Fibroblast of skin of left biceps (primary cell): ENCODE data around the gene ITGBL1.
A peak's percentile ranks its signal among the peaks of the same experiment; 100 is the strongest.

Experiments used
- DNase-seq, 2 experiments: peaks; one replicate each; pipeline ENCODE4 v3.0.0-alpha.2; 2013; ENCODE audit warnings: low read depth in 2 of 2

The ITGBL1 gene

GRCh38 chr13:101626925-101627555, 174.6 kb downstream of the ITGBL1 start:
- DNase-seq, result no peak

DNA sequence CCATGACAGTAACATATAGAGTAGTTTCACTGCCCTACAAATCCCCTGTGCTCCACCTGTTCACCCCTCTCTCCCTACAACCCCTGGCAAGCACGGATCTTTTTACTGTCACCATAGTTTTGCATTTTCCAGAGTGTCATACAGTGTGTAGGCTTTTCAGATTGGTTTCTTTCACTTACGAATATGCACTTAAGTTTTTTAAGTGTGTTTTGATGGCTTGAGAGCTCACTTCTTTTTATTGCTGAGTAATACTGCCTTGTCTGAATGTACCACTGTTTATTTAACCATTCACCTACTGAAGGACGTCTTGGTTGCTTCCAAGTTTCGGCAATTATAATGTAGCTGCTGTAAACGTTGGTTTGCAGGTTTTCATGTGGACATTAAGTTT, 175.1 kb downstream of the ITGBL1 start:
- DNase-seq, result no peak

- DNase-seq, result no peak
Measured at GRCh38 chr13:101628900-101629299, 176.4 kb downstream of the ITGBL1 start.

DNA sequence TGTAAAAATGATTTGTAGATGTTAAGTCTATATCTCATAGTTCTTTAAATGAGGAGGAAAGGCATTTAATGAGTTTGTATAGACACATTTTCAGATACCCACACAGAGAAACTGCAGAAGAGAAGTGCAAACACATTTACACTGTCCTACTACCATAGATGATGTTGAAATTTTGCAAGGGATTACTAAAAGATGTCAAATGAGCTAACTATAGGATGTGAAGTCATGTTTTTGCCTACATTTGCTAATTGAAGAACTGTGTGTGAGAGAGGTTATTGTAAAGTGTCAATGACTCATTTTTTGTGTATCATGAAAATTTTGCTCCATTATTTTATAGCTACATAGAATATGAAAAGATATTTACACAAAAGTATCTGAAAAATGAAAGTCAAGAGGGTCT, 178.9 kb downstream of the ITGBL1 start:
- DNase-seq, result no peak

- DNase-seq, result no peak
Measured at GRCh38 chr13:101634142-101634541, 181.7 kb downstream of the ITGBL1 start.

DNA sequence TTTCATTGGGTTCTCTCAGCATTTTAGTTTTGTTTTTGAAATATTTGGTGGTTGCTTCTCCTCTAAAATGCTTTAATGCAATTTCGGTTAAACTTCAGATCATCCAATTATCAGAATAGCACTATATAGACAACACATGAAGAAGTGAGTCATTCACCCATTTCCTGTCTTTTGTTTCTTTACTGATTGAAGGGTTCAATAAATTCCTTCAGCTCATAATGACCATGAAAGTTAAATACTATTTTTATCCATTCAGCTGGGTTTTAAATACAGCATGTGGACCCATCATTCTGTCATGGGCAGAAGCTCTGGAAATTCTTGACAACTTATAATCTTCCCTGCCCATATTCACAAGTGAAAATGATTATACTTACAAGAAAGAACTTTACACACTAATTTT, 187.2 kb downstream of the ITGBL1 start:
- no peak for DNase-seq

DNA sequence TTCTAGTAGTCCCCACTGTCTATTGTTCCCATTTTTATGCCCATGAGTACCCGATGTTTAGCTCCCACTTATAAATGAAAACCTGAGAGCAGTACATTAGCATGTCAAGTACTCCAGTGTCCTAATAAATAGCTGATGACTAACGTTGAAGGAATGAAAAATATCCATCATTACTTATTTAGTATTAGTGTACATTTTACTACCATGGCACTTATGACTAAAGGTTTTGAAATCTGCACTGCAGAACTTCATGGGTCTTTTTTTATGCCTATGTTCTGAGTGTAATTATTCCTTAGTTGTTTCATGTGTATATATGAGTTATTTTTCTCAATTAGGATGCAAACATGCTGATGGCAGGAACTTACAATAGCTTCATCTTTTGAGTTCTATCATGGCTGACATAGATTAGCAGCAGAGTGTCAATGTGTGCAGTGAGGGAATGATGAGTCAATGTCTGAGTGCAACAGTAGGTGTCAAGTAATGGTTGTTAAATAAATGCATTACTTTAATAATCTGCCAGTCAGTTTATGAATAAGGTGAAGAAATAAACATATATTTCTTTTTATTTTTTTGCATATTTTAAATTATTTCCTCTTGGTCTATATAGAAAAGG, 188.4 kb downstream of the ITGBL1 start:
- DNase-seq, result peak; percentile 74 to 81

DNA sequence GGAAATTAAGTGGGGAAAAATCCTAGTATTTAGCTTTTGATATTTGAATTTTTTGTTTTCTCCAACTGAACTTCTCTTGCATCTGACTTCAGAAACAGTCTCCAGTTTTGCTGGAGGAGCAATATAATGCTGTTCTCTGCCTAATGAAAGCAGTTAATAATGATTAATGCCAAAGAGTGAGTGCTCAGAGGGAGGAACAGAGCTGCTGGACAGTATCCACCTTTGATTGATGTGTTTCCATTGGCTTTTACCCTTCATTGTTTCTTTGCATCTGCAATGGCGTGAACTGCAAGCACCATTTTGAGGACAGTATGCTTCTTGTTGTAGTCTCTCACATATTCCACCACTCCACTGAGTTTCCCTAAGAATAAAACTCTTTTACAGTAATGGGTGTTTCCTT, 193.4 kb downstream of the ITGBL1 start:
- no peak for DNase-seq

DNA sequence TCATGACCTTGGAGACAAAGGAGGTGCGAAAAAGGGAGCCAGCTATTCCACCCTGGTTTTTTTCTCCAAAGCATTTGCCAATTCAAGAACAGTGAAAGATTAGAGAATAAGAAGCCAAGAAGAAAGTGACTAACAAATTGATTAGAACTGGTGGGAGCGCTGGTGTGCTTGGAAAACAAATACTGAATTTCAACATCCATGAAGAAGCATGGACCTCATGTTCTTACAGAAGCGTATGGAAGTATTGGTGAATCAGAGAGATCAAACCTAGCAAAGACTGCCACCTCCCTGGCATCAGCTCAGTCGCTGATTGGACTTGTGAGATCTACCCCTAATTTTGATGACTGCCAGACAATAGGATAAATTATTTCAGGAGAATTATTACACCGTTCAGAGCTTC, 195.3 kb downstream of the ITGBL1 start:
- DNase-seq, result no peak

GRCh38 chr13:101648766-101649487, 196.5 kb downstream of the ITGBL1 start:
- no peak for DNase-seq

DNA sequence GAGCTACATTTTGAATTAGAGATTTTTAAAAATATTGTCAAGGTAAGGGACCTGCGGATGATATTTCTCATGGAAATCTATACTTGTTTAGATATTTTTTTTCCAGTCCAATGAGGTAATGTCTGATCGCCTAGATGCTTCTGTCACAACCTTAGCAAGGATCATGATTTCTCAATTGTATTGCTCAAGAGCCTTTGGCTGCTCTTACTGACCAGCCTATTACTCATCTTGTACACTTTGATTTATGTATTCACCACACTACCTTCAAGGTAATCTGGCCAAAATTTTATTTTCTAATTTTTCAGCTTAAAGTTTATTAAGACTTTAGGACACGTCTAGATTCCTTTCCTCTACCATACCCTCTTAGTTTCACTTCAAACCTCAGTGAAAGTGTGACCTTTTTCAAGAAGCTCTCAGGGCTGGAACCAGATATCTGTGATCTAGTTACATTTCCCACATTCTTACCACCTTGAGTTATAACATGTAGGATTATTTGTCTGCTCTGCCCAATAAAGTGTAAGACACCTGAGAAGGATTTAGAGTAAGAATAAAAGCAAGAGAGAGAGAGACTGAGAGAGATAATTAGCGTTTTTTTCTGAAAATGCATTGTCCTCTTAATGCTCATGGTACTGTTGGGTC, 197.1 kb downstream of the ITGBL1 start:
- peak; percentile 30 to 41 for DNase-seq

DNA sequence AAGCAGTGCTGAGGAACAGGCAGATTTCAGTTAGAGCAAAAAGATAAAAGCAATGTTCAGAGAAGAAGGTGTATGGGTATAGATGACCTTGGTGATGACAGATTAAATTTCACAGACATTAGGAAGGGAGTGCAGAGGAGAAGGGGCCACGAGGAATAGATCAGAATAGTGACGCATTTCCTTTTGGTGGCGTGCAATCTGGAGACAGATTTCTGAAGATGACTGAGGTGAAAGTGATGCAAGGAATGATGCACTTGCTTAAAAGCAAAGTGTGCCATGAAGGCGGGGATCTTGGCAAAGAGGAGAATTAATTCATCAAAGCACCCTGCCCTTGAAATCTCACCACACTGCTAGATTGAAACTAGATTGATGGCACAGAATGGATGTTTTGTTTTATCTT, 202.4 kb downstream of the ITGBL1 start:
- DNase-seq, result peak in 1 of 2 experiments; percentile 12

GRCh38 chr13:101655435-101655834, 203.0 kb downstream of the ITGBL1 start:
- DNase-seq, result no peak

- no peak for DNase-seq
Measured at GRCh38 chr13:101660711-101661110, 208.2 kb downstream of the ITGBL1 start.

DNA sequence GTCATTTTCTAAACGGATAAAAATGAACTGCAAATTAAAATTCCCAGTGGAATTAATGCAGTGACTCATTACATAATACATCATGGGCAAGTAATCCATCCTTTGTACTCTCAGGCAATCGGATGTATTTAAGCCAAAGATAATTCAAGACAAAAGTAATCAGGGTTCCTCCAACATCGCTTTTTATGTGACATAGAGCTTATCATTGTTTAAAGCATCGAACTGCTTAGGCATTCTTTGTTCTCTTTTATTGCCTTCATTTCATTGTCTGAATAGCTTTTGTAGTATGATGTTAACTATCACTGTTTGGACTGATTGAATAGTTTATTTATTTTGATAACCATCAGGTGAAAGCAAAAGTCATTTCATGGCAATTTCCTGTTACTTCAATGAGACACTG, 209.4 kb downstream of the ITGBL1 start:
- DNase-seq, result no peak

GRCh38 chr13:101673360-101674105, 221.1 kb downstream of the ITGBL1 start:
- DNase-seq, result no peak

- no peak for DNase-seq
Measured at GRCh38 chr13:101681834-101682233, 229.4 kb downstream of the ITGBL1 start.

DNA sequence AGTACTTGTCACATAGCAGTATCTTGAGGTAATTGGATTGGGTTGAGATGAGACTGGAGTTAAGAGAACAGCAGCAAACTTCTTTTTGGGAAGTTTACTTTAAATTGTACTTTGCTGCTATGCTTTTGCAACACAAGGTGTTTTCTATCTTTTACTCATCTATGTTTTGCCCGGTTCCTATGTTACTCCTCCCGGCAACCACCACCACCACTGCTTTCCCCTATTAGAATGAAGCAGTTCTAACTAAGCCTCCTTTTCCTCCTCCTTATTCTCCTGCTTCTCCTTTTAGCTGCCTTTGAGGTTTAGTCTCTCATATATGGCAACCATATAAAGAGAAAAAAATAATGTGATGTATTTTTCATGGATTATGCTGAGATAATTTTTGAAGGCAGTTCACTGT, 233.5 kb downstream of the ITGBL1 start:
- DNase-seq, result no peak

DNA sequence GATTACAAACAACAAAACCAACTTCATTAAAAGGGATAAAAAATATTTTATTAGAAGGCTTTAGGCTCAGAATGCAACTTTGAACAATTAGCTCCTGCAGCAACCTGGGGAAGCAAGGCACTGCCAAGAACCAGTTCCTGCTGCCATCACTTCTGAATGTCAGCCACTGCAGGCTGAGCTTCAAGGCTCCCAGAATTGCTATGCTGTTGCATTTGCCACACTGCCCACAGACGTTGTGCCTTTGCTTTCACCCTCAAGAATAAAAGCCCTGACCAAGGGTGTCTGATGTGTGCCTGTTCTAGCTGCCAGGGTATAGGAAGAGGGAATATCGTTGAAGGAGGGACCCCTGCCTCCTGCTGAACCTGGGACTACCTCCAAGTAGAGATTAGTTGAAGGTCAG, 238.4 kb downstream of the ITGBL1 start:
- DNase-seq, result no peak

DNA sequence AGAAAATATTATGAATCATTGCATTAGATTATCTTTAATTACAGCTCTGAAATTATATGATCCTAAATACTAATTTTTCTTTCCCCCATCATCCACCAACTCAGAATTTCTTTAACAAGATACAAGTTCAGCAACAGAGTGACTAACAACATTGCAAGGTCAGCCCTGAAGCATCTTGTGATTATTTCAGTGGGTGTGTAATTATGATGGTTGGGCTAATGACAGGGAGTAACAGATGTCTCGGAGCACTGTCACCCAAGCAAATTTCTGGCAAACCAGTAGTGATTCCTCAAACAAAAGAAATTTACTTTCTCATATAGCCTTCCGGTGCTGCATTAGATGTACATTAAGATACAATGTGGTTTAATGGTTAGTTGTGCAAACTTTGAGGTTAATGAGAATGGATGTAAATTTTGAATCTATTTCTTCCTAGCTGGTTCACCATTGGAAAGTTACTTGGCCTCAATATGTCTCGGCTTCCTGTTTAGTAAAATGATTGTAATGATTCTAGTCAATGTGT, 238.9 kb downstream of the ITGBL1 start:
- no peak for DNase-seq

- peak; percentile 50 to 58 for DNase-seq
Measured at GRCh38 chr13:101695870-101696516, 243.5 kb downstream of the ITGBL1 start.
